Measurements from ENCODE around the gene IRF2BP2. TPM values are rescaled to one million over a fixed set of nuclear protein-coding genes. Genes with fewer than 3 reads are reported as not detected.
"Not testable (repeated sequence)": the region's sequence is repeated elsewhere in the genome, so short reads cannot be mapped to it uniquely, and the experiment has no call there.

Gene IRF2BP2
- polyA plus RNA-seq (ENCODE audit: insufficient read length) = 90.0 TPM

- peak; percentile 90 for DNase-seq
Measured at GRCh38 chr1:234610061-234610665, at the start of gene IRF2BP2. TSS of gene IRF2BP2 (minus strand) at chr1:234610178. CDS start at chr1:234609494, 684 bp downstream.

GRCh38 chr1:234659538-234659937, 49.6 kb upstream of the IRF2BP2 start:
- DNase-seq = no peak

DNA sequence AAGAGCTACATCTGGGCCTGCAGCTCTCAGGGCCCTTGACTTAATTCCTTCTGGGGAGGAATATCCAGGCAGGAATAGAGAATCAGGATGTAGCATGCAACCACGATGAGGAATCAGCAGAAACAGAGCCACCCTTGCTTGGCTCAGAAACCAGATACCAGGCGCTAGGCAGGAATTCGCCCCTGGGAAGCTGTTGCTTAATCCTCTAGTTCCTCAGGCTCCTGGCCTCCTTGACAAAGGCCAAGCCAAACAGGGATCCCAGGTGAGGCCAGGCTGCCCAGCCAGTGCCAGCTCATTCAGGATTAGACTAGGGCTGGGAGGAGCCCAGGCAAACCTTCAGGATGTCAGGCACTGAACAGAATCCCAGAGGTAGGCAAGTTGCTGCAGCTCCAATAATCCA, 48.2 kb upstream of the IRF2BP2 start:
- no peak for DNase-seq

DNA sequence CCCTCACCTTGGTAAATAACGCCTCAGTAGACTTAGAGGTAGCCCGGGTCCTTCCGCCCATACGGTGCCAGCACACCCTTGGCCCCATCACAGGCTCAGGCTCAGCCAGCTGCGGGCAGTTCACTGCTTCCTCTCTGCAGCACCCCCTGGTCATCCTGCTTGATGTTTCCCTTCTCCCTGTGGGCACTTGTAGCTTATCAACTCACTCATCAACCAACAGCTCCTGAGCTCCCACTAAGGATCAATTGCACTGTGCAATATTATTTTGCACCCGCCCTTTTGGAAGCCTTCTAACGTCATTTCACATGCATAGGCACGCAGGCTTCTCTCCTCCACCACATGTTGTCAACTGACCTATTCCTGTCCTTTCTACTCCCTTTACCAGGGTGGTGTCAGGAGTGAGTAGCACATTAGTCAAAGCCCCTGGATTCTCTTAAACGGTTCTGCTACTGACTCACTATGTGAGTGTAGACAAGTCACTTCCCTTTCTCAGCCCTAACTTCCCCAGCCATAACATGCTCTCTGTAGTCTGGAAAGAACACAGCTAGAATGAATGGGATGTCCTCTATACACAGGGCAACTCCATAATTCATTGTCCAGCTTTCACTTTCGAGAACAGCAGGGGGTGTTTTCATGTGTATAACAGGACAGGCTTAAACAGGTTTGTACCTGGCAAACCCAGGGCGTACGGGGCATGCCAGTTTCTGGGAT, 47.1 kb upstream of the IRF2BP2 start:
- no peak for DNase-seq

GRCh38 chr1:234656070-234656895, 46.3 kb upstream of the IRF2BP2 start:
- DNase-seq = no peak

- no peak for DNase-seq
Measured at GRCh38 chr1:234655328-234656069, 45.5 kb upstream of the IRF2BP2 start.

DNA sequence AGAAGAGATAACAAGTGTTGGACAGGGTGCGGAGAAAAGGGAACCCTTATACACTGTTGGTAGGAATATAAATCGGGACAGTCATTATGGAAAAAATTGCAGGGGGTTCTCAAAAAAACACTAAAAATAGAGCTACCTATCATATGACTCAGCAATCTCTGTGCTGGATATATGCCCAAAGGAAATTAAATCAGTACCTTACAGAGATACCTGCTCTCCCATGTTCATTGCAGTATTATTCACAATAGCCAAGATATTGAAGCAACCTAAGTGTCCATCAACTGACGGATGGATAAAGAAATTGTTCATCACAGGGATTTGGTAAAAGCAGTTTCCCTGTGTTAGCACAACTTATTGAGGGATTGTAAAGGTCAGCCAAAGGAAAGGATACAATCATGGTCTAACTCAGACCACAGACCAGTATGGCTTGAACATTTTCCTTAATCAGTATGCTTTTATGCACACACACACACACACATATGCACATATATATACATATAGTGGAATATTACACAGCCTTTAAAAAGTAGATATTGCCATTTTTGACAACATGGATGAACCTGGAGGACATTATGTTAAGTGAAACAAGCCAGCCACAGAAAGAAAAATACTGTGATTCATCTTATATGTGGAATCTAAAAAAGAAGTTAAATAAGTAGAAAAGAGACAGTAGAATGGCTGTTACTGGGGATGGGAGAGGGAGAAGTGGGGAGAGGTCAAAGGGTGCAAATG, 44.2 kb upstream of the IRF2BP2 start:
- DNase-seq = no peak

DNA sequence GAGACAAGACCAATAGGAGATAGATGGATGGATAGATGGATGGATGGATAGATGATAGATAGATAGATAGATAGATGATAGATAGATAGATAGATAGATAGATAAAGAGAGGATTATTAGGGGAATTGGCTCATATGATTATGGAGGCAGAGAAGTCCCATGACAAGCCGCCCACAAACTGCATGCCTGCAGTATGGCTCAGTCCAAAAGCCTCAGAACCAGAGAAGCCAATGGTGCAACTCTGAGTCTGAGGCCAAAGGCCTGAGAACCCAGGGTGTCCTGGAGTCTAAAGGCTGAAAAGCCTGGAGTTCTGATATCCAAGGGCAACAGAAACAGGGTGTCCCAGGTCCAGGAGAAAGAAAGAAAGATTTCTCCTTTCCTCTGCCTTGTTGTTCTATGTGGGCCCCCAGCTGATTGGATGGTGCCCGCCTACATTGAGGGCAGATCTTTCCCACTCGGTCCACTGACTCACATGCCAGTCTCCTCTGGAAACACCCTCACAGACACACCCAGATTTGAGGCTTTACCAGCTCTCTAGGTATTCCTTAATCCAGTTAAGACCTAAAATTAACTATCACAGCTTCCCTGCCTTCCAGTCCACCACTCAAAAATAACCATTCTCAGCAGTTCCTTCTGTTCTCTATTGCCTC, 39.6 kb upstream of the IRF2BP2 start:
- DNase-seq = no peak

DNA sequence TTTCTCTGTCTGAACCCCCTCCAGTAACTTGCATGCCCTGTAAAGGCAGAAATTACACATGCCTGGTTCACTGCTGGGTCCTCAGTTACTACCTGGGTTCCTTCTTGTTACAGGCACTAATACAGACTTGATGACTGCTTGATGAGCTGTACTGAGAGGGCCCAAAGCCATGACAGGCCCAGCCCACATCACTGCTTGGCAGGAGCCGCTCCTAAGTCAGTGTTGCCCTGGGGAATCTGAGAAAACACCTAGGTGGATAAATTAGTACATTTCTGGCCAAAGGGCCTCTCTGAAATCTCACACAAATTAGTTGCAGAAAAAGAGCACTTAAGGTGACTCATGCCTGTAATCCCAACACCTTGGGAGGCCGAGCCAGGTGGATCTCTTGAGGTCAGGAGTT, 37.8 kb upstream of the IRF2BP2 start:
- DNase-seq = no peak

DNA sequence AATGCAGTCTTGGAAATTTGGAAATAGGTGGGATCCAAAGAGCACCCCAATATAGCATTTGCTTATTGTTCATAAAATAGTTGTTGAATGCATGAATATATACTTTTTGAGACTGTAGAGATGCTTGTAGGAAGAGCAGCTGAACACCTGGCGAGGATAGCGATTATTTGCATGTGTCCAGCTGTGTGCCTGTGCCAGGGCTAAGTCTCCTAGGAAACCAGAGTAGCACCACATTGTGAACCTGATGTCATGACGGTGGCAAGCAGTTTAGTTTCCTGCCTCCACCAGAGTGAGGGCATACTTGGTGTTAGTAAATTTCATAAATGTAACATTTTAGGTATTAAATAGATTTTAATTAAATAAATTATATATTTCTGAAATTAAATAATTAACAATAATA, 37.3 kb upstream of the IRF2BP2 start:
- DNase-seq = no peak

DNA sequence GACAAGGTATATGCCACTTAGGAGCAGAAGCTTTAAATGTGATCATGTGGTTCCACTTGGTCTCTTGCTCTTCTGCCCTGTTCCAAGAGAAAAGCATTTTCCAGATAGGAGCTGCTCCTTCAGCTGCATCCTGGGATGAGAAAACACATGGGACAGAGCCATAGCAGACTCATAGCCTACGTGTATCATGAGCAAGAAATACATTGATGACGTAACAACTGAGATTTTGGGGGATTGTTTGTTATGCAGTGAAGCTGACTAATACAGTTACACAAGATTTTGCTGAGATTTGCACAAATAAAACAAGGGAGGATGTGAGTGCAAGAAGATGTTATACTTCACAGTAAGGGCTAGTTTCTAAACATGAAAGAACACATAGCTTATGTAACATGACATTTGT, 36.0 kb upstream of the IRF2BP2 start:
- DNase-seq = no peak

- DNase-seq = no peak
Measured at GRCh38 chr1:234645474-234645953, 35.5 kb upstream of the IRF2BP2 start.

- DNase-seq = no peak
Measured at GRCh38 chr1:234644928-234645327, 35.0 kb upstream of the IRF2BP2 start.

GRCh38 chr1:234643850-234644134, 33.8 kb upstream of the IRF2BP2 start:
- no peak for DNase-seq

- DNase-seq = no peak
Measured at GRCh38 chr1:234643111-234643849, 33.3 kb upstream of the IRF2BP2 start.

DNA sequence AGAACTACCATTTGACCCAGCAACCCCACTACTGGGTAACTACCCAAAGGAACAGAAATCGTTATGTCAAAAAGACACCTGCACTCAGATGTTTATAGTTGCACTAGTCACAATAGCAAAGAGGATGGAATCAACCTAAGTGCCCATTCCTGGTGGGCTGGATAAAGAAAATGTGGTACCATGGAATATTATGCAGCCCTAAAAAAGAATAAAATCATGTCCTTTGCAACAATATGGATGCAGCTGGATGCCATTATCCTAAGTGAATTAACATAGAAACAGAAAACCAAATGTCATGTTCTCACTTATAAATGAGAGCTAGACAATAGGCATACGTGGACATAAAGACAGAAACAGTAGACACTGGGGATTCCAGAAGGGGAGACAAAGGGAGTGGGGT, 32.5 kb upstream of the IRF2BP2 start:
- DNase-seq = no peak

DNA sequence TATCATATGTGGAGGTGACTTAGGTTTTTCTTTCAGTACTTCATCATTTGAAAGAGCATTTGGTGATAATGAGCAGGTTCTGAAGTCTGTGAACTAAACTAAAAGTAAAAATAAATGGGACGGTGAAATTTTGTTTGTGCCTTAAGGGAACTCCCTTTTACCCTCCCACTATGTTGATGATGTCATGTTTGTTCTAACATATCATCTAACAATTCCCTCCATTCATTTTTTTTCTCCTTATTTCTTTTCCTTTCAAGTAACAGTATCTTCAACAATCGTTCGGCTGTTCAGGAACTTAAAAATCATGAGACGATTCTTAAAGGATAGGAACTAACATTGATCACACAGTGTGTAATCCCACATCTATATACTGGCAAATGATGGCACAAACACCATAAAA, 30.0 kb upstream of the IRF2BP2 start:
- no peak for DNase-seq

DNA sequence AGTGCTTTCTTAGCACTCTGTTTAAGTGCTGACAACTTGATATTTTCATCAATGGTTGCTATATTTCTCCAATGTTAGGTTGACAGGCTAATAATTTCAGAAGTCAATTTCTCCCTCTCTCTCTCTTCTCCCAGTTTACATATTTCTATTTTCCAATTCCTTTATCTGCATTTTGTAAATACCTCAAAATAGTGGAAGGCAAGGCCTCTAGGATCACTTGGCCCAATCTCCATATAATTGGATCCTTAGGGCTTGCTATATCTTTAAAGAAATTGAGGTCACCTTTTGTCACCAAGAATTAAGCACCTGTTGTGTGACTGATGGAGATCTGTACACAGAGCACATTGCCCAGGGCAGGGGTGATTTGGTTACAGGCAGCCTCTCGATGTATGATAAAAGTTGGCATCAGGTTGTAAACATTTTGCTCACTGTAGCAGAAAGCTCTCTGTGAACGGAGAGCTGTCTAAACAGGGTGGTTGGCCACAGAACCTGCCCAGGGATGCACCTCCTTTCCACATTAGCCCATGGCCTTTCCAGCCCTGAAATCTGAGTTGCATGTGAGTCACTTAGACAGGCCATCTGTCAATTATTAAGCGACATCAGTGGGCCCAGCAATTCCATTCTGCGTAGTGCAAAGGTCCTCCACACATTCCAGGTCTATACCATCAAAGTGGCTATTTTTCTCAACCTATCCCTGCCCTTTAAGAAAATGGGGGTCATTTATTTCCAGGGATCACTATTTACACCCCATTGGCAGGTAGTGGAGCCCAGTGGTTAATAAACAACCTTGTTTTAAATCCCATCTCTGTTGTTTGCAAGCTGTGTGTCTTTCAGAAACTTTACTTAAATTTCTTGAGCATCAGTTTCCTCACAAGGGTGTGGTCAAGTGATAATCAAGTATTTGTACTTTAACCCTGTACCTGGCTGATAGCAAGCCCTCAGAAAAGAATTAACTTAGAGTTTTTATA, 29.1 kb upstream of the IRF2BP2 start:
- no peak for DNase-seq

- DNase-seq = not testable (repeated sequence)
Measured at GRCh38 chr1:234634922-234635321, 24.9 kb upstream of the IRF2BP2 start.

DNA sequence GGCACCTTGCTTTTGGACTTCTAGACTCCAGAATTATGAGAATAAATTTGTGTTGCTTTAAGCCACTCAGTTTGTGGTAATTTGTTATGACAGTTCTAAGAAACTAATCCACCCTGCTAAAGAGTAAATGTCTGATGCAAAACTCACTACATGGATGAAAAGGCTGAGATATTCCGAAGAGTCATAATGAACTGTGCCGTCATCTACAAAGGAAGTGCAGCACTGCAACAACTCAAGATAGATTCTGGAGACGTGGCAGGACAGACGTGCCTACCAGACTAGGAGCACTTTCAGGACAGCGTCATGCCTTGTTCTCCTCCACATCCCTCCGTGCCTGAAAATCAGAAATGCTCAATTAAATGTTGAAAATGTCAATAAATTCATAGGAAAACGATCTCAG, 24.4 kb upstream of the IRF2BP2 start:
- DNase-seq = no peak

Data from hindlimb muscle (tissue), 1 donor.